ENCODE results near the gene CROCC. TPM values are rescaled to one million over a fixed set of nuclear protein-coding genes. Genes with fewer than 3 reads are reported as not detected.
A peak's percentile ranks its signal among the peaks of the same experiment; 100 is the strongest.
"Not testable (repeated sequence)": the region's sequence is repeated elsewhere in the genome, so short reads cannot be mapped to it uniquely, and the experiment has no call there.

Gene CROCC
- polyA plus RNA-seq, 2 of the 4 experiments (the other 2 are of a cell fraction) = 4.4 to 10.6 TPM

- peak overlapping the region; percentile 39 for H3K4me3 ChIP-seq
- H3K4me1 ChIP-seq = peaks cover 12% of the 10 kb centered on the region
- POLR2A ChIA-PET = interaction anchor here (0.6 to 1.7 kb wide), 3 partner anchors 9 to 383 kb away, joined by 4 to 10 read pairs (median 4); partner anchors contain the start of gene RNU1-1
- DNase-seq (ENCODE audit: low read depth in 1 of 2, low spot score in 1 of 2) = peak; percentile 28 to 81
- TF ChIP-seq RARB (CRISPR knock-in tag; IDR thresholded peaks at IDR 0.05) (peak; percentile 92), EHF (CRISPR knock-in tag; IDR thresholded peaks at IDR 0.05) (0 out of 2 replicates have a peak, but pooled peaks have one; percentile 38), TFCP2L1 (CRISPR knock-in tag; IDR thresholded peaks at IDR 0.05) (peak; percentile 99), POLR2A (IDR thresholded peaks at IDR 0.05; ENCODE audit: low read length) (peak; percentile 77), HOXA7 (CRISPR knock-in tag; IDR thresholded peaks at IDR 0.05) (peak; percentile 98), GATA3 (IDR thresholded peaks at IDR 0.05; ENCODE audit: borderline replicate concordance) (peak; percentile 10; the same call in 1 of the 2 replicates), FOSB (CRISPR knock-in tag; IDR thresholded peaks at IDR 0.05) (peak; percentile 99), TP53 (CRISPR knock-in tag; IDR thresholded peaks at IDR 0.05) (peak; percentile 98)
- TF ChIP-seq, protein P1, sequence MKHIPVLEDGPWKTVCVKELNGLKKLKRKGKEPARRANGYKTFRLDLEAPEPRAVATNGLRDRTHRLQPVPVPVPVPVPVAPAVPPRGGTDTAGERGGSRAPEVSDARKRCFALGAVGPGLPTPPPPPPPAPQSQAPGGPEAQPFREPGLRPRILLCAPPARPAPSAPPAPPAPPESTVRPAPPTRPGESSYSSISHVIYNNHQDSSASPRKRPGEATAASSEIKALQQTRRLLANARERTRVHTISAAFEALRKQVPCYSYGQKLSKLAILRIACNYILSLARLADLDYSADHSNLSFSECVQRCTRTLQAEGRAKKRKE (CRISPR knock-in tag; IDR thresholded peaks at IDR 0.05; ENCODE audit: low read depth) = peak; percentile 88; the same call in 1 of the 2 replicates
- TF ChIP-seq, protein P2, sequence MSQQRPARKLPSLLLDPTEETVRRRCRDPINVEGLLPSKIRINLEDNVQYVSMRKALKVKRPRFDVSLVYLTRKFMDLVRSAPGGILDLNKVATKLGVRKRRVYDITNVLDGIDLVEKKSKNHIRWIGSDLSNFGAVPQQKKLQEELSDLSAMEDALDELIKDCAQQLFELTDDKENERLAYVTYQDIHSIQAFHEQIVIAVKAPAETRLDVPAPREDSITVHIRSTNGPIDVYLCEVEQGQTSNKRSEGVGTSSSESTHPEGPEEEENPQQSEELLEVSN (IDR thresholded peaks at IDR 0.05; ENCODE audit: borderline replicate concordance, low read depth) = peak; percentile 25; the same call in 1 of the 2 replicates
- FAIRE-seq, CTCF ChIA-PET, H3K9me3 ChIP-seq: not testable (repeated sequence)
- H3K27ac ChIP-seq = peak overlapping the region; percentile 63 to 89
- 4% methylated on average over 16 of the region's 24 CpGs for WGBS (ENCODE audit: missing lambda C conversion rate)
- ATAC-seq = peak; percentile 15 to 86; a peak in 4 of 6 replicates
- H3K4me2 ChIP-seq = peak overlapping the region; percentile 91
Measured at GRCh38 chr1:16896316-16897055, 25.2 kb upstream of the CROCC start.

DNA sequence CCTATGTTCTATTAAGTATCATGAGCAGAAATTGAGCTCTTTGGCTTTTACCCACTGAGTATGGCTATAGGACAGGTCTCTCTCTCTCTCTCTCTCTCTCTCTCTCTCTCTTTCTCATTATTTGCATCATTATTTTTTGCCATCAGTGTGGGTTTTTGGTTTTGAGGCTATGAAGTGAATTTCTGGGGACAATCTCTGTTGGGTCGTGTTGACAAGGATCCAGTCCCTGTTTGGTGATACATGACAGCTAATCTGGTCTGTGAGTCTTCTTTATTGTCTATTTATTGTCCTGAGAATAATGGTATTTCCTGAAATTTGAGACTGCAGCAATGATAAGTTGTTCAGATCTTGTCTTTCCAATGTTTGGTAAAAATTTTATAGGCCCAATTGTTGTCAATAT, 24.1 kb upstream of the CROCC start:
- POLR2A ChIA-PET; H3K4me3 ChIP-seq; ATAC-seq; H3K27ac ChIP-seq; H3K9me3 ChIP-seq; FAIRE-seq; DNase-seq (ENCODE audit: low read depth in 1 of 2, low spot score in 1 of 2): not testable (repeated sequence)
- peak overlapping the region; percentile 91 for H3K4me2 ChIP-seq
- CTCF ChIA-PET = interaction anchor here (0.9 kb wide), 1 partner anchor 277 kb away, joined by 5 read pairs; no protein-coding TSS in a partner anchor
- WGBS (ENCODE audit: missing lambda C conversion rate) = 80% methylated on average over 1 of the region's 1 CpG
- H3K4me1 ChIP-seq = peaks cover 12% of the 10 kb centered on the region

GRCh38 chr1:16898298-16898697, 23.4 kb upstream of the CROCC start:
- ATAC-seq; H3K27ac ChIP-seq; H3K9me3 ChIP-seq; FAIRE-seq; DNase-seq (ENCODE audit: low read depth in 1 of 2, low spot score in 1 of 2); CTCF ChIA-PET; POLR2A ChIA-PET; H3K4me2 ChIP-seq; H3K4me3 ChIP-seq: not testable (repeated sequence)
- peaks cover 18% of the 10 kb centered on the region for H3K4me1 ChIP-seq

- H3K4me2 ChIP-seq; FAIRE-seq; POLR2A ChIA-PET; H3K9me3 ChIP-seq; ATAC-seq; H3K27ac ChIP-seq; H3K4me3 ChIP-seq; DNase-seq (ENCODE audit: low read depth in 1 of 2, low spot score in 1 of 2); CTCF ChIA-PET: not testable (repeated sequence)
- H3K4me1 ChIP-seq = peaks cover 20% of the 10 kb centered on the region
- WGBS (ENCODE audit: missing lambda C conversion rate) = 85% methylated on average over 2 of the region's 2 CpGs
Measured at GRCh38 chr1:16899020-16899419, 22.7 kb upstream of the CROCC start.

- no peaks in the 10 kb centered on the region; the same call in 2 of the 3 replicates for H3K9me3 ChIP-seq
- ATAC-seq (no peak), FAIRE-seq (no peak), DNase-seq (ENCODE audit: low read depth in 1 of 2, low spot score in 1 of 2) (no peak)
- CTCF ChIA-PET = no interaction called here
- no peak overlapping the region for H3K27ac ChIP-seq
- H3K4me1 ChIP-seq = peaks cover 16% of the 10 kb centered on the region
- whole genome bisulfite sequencing (ENCODE audit: missing lambda C conversion rate) = 70% methylated on average over 2 of the region's 2 CpGs
- TF ChIP-seq CEBPB (IDR thresholded peaks at IDR 0.05) (no peak), HDAC2 (IDR thresholded peaks at IDR 0.05) (no peak)
- no peak overlapping the region for H3K4me3 ChIP-seq
- POLR2A ChIA-PET = no interaction called here
- H3K4me2 ChIP-seq = no peak overlapping the region
Measured at GRCh38 chr1:16900751-16901150, 21.0 kb upstream of the CROCC start.

DNA sequence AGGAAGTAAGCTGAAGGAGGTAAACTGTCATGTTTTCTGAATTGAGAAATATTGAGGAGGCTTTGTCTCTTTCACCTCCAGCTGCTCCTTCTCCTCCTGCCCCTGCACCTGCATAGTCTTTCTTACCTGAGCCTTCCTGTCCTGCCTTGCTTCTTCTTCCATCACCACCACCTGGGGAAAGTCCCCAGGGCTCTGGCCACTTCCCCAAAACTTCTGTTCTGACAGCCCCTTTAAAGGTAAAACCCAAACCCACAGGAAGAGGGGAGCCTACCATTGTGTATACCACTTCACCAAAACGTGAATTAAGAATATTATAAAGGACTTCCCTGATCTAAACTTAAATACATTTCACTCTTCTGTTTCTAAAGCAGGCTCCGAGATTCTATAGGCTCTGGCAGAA, 20.4 kb upstream of the CROCC start:
- H3K27ac ChIP-seq; CTCF ChIA-PET; DNase-seq (ENCODE audit: low read depth in 1 of 2, low spot score in 1 of 2); H3K4me2 ChIP-seq; ATAC-seq; FAIRE-seq; POLR2A ChIA-PET; H3K4me3 ChIP-seq; H3K9me3 ChIP-seq: not testable (repeated sequence)
- 60% methylated on average over 2 of the region's 2 CpGs for WGBS (ENCODE audit: missing lambda C conversion rate)
- peaks cover 16% of the 10 kb centered on the region for H3K4me1 ChIP-seq
